ENCODE measurements around the gene DEAF1. TPM values are rescaled to one million over a fixed set of nuclear protein-coding genes. Genes with fewer than 3 reads are reported as not detected.
A peak's percentile ranks its signal among the peaks of the same experiment; 100 is the strongest.

Gene DEAF1
- total RNA-seq, 4 donors from 2014 or later: 20.3 to 29.0 (median 23.0) TPM

DNA sequence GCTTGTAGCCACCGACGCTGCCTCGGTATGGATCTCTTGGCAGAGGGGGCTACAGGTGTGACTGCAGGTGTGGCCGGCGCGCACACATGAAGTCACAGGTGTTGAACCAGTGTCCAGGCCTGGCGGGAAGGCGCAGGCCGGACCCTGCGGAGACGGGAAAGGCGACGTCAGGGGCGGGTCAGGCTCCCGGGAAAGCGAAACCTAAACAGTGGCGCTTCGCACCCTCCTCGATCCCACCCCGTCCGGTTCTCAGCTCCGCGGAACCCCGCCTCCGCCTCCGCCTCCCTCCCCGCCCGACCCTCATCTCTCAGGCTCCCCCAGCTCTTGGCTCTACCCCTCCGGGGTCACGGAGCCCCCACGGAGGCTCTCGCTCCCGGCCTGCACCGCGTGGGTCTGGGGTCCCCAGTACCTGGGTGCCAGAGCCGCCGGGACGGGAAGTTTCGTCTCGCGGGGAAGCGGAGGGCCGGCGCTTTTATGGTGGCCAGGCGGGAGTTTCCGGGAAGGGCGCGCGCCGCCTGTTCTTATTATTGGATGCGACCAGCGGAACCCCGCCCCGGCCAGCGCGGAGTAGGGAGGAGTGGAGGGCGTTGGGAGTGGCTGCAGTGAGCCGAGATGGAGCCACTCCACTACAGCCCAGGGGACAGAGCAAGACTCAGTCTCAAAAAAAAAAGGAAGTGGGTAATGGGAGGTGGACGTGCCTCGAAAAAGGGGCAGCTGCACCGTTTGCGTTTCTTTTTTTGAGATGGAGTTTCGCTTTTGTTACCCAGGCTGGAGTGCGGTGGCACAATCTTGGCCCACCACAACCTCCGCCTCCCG lies 79.3 kb downstream of the DEAF1 start, which contains the start of gene IRF7:
IRF7 (minus strand) TSS at position 447 of the 816 bp plus-strand sequence. CDS start 586 bp downstream, outside the sequence.
- ATAC-seq (ENCODE audit: low FRiP score) (peak; percentile 81), DNase-seq (ENCODE audit: low spot score) (peak; percentile 94)
- TF ChIP-seq, protein P1, sequence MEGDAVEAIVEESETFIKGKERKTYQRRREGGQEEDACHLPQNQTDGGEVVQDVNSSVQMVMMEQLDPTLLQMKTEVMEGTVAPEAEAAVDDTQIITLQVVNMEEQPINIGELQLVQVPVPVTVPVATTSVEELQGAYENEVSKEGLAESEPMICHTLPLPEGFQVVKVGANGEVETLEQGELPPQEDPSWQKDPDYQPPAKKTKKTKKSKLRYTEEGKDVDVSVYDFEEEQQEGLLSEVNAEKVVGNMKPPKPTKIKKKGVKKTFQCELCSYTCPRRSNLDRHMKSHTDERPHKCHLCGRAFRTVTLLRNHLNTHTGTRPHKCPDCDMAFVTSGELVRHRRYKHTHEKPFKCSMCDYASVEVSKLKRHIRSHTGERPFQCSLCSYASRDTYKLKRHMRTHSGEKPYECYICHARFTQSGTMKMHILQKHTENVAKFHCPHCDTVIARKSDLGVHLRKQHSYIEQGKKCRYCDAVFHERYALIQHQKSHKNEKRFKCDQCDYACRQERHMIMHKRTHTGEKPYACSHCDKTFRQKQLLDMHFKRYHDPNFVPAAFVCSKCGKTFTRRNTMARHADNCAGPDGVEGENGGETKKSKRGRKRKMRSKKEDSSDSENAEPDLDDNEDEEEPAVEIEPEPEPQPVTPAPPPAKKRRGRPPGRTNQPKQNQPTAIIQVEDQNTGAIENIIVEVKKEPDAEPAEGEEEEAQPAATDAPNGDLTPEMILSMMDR (IDR thresholded peaks at IDR 0.05): no peak

DNA sequence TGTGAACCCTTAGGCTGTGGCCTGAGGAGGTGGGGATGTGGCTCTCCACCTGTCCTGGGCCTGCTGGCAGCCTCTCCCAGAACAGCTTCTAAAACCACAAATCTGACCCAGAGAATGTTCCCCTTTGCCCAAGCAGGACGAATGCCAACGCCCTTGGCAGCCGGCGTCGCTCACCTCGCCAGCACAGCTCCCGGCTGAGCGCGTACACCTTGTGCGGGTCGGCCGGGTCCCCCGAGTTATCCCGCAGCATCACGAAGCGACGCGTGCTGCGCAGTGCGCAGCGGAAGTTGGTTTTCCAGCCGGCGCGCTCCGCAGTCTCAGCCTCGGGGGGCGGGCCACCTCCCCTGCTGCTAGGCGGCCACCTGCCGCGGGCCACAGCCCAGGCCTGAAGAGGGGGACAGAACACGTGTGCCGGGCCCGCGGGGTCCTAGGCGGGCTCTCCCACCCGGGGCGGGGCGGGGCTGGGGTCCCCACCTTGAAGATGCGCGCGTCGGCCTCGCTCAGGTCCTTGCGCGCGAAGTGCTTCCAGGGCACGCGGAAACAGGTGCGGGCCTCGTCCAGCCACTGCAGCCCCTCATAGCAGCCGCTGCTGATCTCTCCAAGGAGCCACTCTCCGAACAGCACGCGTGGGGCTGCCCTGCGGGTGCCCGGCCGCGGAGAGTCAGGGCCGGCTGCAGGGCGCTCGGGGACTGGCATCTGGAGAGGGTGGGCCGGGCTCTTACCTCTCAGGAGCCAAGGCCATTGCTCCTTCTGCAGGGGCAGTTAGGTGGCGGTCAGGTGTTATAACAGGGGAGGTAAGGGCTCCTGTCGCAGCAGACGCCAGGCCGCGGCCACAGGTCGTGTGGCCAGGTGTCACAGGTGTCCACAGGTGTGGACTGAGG lies 80.2 kb downstream of the DEAF1 start:
- no peak for DNase-seq (ENCODE audit: low spot score)

DNA sequence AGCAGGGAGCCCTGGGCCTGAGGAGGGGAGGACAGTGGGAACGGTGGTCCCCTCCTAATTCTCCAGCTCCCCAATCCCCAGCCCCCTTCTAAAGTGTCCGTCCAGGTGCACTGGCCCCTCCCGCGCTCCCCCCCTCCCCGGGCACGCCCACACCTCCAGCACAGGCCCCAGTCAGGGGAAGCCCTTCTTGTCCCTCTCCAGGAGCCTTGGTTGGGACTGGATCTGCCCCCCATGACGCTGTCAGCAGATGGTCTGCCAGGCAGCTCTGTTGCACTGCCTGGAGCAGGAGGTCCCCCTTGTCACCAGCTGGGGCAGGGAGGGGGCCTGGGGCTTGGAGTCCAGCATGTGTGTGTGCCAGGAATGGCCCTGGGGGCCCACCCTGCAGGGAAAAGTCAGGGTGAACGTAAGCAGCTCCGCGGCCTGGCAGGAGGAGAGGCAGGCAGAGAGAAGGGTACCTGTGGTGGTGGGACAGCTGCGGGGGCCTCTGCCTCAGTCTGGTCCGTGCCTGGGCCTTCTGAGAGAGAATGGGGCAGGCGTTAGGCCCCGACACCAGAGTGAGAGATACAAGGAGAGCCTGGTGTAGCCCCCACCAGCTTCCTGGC lies 80.9 kb downstream of the DEAF1 start:
- TF ChIP-seq, protein P1 (IDR thresholded peaks at IDR 0.05): no peak
- ATAC-seq (ENCODE audit: low FRiP score): no peak

More for the DNA sequence above, 80.2 kb downstream of the DEAF1 start:
- ATAC-seq (ENCODE audit: low FRiP score): no peak
- TF ChIP-seq, protein P1 (IDR thresholded peaks at IDR 0.05): no peak

DNA sequence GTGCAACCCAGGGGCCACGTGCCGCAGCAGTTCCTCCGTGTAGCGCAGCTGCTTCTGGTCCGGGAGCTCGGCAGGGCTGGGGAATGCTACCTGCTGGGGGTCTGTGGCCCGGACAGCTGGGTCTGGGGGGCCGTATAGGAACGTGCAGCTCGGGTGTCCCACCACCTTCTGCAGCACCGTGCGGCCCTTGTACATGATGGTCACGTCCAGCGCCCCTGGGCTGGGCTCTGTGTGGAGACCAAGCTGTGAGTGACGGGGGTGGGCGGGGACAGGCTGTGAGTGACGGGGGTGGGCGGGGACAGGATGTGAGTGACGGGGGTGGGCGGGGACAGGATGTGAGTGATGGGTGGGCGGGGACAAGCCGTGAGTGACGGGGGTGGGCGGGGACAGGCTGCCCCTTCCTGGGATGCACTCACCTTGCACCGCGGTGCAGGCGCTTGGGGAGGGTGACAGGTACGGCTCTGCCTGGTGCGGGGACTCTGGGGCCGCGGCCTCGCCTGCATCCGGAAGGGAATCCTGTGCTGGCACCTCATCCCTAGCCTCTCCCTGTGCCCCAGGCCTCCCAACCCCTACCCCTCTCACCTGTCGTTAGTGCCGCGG lies 81.6 kb downstream of the DEAF1 start:
- ATAC-seq (ENCODE audit: low FRiP score) (no peak), DNase-seq (ENCODE audit: low spot score) (peak; percentile 69)
- TF ChIP-seq, protein P1 (IDR thresholded peaks at IDR 0.05): no peak

More for the DNA sequence above, 80.9 kb downstream of the DEAF1 start:
- DNase-seq (ENCODE audit: low spot score): no peak

DNA sequence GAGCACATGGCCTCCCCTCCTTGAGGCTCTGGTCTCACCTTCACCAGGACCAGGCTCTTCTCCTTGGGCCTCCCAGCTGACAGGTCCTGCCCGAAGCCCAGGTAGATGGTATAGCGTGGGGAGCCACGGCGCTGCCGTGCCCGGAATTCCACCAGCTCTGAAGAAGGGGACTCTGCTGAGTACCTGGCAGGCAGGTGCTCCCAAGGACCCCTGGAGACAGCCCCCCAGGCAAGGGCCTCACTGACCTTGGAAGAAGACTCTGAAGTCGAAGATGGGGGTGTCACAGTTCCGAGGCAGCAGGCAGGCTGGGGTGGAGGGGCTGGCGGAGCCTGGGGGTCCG lies 82.1 kb downstream of the DEAF1 start:
- DNase-seq (ENCODE audit: low spot score): no peak
- TF ChIP-seq, protein P1 (IDR thresholded peaks at IDR 0.05): no peak
- ATAC-seq (ENCODE audit: low FRiP score): no peak

DNA sequence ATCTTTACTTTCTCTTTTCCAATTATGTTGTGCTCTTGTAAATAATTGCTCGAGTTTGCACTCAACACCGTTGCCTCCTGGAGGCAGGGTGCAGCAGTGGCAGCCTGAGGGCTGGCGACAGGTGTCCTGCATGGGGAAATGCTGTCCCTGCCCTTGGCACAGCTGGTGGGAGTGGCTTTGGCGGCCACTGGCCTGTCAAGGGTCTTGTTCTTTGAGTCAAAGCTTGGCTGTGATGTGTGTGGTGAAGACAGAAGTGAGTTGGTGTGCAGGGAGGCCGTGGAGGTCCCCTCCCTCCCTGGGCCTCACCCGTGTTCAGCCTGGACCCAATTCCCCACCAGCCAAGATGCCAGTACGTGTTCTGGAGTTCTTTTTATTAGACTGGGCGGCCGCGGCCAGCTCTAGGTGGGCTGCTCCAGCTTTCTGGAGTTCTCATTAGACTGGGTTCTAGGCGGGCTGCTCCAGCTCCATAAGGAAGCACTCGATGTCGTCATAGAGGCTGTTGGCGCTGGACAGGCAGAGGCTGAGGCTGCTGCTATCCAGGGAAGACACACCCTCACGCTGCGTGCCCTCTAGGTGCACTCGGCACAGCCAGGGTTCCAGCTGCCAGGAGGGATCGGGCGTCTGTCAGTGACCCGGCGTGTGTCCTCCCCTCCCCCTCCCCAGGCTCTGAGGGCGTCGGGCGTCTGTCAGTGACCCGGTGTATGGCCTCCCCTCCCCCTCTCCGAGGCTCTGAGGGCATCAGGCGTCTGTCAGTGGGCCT lies 82.6 kb downstream of the DEAF1 start:
- ATAC-seq (ENCODE audit: low FRiP score) (no peak), DNase-seq (ENCODE audit: low spot score) (no peak)
- TF ChIP-seq, protein P1 (IDR thresholded peaks at IDR 0.05): no peak
